Left renal pelvis (tissue), 4 donors: Measurements from ENCODE around the gene C11orf24. TPM values are rescaled to one million over a fixed set of nuclear protein-coding genes. Genes with fewer than 3 reads are reported as not detected.

ENCODE experiments used
- DNase-seq, 4 donors: peaks; one replicate each; pipeline ENCODE4 v3.0.0-alpha.2; 2013; ENCODE audit warnings: low read depth in 4 of 4, low spot score in 3 of 4
- polyA plus RNA-seq, 4 donors: library from polyadenylated mRNA; unstranded; fragments of 120-200 nt; gene quantifications; one replicate each; pipeline ENCODE4 v1.2.1, GENCODE V29; 2013; ENCODE audit not compliant: insufficient read length in 4 of 4

The C11orf24 gene
- polyA plus RNA-seq, 4 donors: 24.6 to 46.9 (median 26.9) TPM

DNA sequence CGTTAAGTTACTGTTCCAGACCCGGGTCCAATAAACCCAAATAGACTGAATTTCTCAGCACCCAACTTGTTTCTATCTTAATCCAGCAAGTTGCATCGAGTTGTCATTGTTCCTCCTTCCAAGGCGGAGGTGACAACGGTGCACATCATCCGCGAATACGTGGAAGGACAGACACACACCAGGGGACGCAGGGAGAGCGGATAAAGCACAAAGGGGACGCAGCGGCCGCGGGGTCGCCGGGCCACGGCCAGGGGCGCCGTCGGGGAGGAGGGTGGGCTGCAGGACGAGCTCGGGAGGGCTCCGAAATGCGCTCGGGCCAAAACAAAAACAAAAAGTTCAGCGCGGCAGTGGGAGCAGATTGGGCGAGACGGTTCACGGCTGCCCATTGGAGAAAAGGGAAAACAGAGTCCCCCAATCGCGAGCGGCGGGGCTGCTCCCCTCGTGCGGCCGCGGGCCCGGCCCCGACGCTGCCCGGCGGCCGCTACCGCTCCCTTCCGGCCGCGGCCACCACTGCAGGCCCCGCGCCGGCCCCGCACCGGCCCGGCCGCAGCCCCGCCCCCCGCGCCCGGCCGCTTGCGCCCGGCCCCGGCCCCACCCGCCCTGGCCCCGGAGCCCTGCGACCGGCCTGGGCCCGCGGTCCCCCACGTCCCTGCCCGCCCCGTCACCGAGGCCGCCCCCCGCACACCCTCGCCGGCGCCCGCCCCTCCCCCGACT lies 59.2 kb downstream of the C11orf24 start:
- DNase-seq: peak in 1 of 4 donors; percentile 49

- DNase-seq: no peak
Observed at GRCh38 chr11:68211546-68211945, 60.2 kb downstream of the C11orf24 start.

Other genes with a start within 250 kb of the C11orf24 start
- gene NDUFS8, start 241.3 kb downstream of the C11orf24 start, polyA plus RNA-seq: 100 to 1,000 TPM in 1 of 4 donors, 10 to 100 TPM in 3; 58.9 to 120 (median 74.8) TPM
- gene TCIRG1, start 232.9 kb downstream of the C11orf24 start, polyA plus RNA-seq: 10 to 100 TPM; 18.1 to 35.7 (median 21.7) TPM
- gene CHKA, start 150.6 kb downstream of the C11orf24 start, polyA plus RNA-seq: 10 to 100 TPM; 17.0 to 57.2 (median 36.9) TPM
- gene KMT5B, start 58.7 kb downstream of the C11orf24 start, polyA plus RNA-seq: 10 to 100 TPM; 75.0 to 85.9 (median 77.6) TPM
- 10 to 100 TPM; 30.2 to 62.1 (median 38.7) TPM for gene LRP5, start 40.6 kb upstream of the C11orf24 start, polyA plus RNA-seq
- 100 to 1,000 TPM in 2 of 4 donors, 10 to 100 TPM in 2; 69.0 to 114 (median 102) TPM for gene PPP6R3, start 188.8 kb upstream of the C11orf24 start, polyA plus RNA-seq